BJ (cell line): Measurements from ENCODE around the gene USP6NL. TPM values are rescaled to one million over a fixed set of nuclear protein-coding genes. Genes with fewer than 3 reads are reported as not detected.

Experiments
- CTCF ChIA-PET: fragments of 350-600 bp; formaldehyde crosslinking; extraction: SDS; loops from one replicate; lab custom pipeline; 2021; ENCODE audit warnings: antibody characterized with exemption, inconsistent platforms; lab: Yijun Ruan, JAX
- POLR2A ChIA-PET: fragments of 300-600 bp; sonication (Branson Sonifier 250); formaldehyde crosslinking; extraction: SDS; loops from one replicate; lab custom pipeline; 2021; ENCODE audit warnings: antibody characterized with exemption; lab: Charles Lee
- DNase-seq: peaks from one replicate; pipeline ENCODE4 v3.0.0-alpha.2; 2011; ENCODE audit warnings: low read depth
- H3K27me3 ChIP-seq: 2 replicates; pipeline ENCODE4 v1.6.0; 2011; ENCODE audit warnings: low read length; ENCODE audit not compliant: control insufficient read depth, insufficient read depth
- H3K36me3 ChIP-seq: 2 replicates; pipeline ENCODE4 v1.5.1; 2011; ENCODE audit warnings: low read length; ENCODE audit not compliant: control insufficient read depth, insufficient read depth
- H3K4me3 ChIP-seq: 2 replicates; pipeline ENCODE4 v1.5.1; 2011; ENCODE audit warnings: low read depth, mild to moderate bottlenecking, control low read depth, low read length
- polyA plus RNA-seq: library from polyadenylated mRNA; depleted of rRNA; stranded (reverse); fragments of >200 nt; gene quantifications from 2 replicates; pipeline ENCODE4 v1.2.3, GENCODE V29; 2011
- TF ChIP-seq, protein P1 (sequence below): IDR thresholded peaks from 2 replicates; pipeline ENCODE4 v1.5.1; 2011; ENCODE audit warnings: low read depth, mild to moderate bottlenecking, control low read depth, inconsistent platforms, low read length, moderate library complexity; ENCODE audit not compliant: insufficient read depth

USP6NL gene
- polyA plus RNA-seq, 1 experiment = 7.7 TPM

DNA sequence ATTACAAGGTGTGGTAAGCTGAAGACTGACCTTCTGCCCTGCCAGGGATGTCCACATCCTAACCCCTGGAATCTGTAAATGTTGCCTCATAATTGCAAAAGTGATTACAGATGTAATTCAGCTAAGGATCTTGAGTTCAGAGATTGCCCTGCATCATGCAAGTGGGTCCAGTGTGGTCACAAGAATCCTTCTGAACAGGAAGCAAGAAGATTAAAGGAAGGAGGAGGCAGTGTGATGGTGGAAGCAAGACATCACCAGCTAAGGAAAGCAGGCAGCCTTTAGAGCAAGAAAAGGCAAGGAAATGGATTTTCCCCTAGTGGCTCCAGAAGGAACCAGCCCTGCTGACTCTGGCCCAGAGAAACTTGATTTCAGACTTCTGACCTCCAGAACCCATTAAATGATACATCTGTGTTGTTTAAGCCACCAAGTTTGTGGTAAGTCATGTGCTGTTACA lies 78.1 kb downstream of the USP6NL start:
- DNase-seq = no peak
- TF ChIP-seq, protein P1, sequence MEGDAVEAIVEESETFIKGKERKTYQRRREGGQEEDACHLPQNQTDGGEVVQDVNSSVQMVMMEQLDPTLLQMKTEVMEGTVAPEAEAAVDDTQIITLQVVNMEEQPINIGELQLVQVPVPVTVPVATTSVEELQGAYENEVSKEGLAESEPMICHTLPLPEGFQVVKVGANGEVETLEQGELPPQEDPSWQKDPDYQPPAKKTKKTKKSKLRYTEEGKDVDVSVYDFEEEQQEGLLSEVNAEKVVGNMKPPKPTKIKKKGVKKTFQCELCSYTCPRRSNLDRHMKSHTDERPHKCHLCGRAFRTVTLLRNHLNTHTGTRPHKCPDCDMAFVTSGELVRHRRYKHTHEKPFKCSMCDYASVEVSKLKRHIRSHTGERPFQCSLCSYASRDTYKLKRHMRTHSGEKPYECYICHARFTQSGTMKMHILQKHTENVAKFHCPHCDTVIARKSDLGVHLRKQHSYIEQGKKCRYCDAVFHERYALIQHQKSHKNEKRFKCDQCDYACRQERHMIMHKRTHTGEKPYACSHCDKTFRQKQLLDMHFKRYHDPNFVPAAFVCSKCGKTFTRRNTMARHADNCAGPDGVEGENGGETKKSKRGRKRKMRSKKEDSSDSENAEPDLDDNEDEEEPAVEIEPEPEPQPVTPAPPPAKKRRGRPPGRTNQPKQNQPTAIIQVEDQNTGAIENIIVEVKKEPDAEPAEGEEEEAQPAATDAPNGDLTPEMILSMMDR = peak; percentile 43
- Histone ChIP-seq H3K27me3 (no peaks in the 10 kb centered on the region), H3K36me3 (no peaks in the 10 kb centered on the region), H3K4me3 (no peak overlapping the region)
- CTCF ChIA-PET = interaction anchor here (0.8 to 1.5 kb wide), 3 partner anchors 15 to 60 kb away, joined by 3 to 8 read pairs (median 3); no protein-coding TSS in a partner anchor
- POLR2A ChIA-PET = no interaction called here

DNA sequence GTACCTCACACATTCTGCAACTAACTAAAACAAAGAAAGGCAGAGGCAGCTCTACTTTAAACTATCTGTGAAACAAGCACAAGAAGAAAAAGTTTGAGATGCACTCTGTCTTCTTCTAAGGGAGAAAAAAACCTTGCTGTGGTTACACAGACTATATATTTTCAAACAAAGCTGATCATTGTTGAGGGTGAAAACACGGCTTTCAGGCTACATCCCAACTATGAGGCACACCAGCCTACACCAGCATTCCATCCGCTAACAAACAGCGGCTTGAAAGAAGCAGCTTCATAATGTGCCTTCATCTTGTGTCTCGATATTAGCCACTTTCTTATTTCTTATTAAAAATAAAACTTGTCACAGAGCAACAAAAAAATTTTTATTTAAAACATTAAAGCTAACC lies 79.1 kb downstream of the USP6NL start:
- CTCF ChIA-PET = interaction anchor here (0.9 to 1.5 kb wide), 3 partner anchors 14 to 225 kb away, joined by 3 to 8 read pairs (median 5); no protein-coding TSS in a partner anchor
- TF ChIP-seq, protein P1 = no peak
- POLR2A ChIA-PET = no interaction called here
- Histone ChIP-seq H3K4me3 (no peak overlapping the region), H3K36me3 (no peaks in the 10 kb centered on the region), H3K27me3 (no peaks in the 10 kb centered on the region)
- no peak for DNase-seq

DNA sequence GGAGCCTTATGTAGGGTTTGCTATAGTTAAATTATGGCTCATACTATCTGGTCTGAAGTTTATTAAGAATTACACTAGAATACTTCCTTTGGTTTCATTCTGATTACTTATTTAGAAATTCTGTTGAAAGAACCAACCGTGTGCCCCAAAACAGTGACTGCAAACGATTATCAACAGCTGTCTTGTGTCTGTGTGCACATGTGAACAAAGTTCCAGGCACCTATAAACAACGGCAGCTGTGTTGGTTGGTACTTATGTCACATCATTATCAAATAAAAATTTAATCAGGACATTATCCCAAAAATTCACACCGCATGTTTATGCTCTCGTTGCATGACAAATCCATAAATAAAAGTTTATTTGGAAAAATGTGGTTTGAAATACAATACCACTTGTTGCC lies 80.6 kb downstream of the USP6NL start:
- ChIA-PET CTCF (interaction anchor here (0.7 to 2.0 kb wide), 2 partner anchors 16 to 109 kb away, joined by 3 to 7 read pairs; no protein-coding TSS in a partner anchor), POLR2A (no interaction called here)
- H3K27me3 ChIP-seq = no peaks in the 10 kb centered on the region
- TF ChIP-seq, protein P1 = no peak
- no peak for DNase-seq
- H3K4me3 ChIP-seq = no peak overlapping the region
- no peaks in the 10 kb centered on the region for H3K36me3 ChIP-seq

DNA sequence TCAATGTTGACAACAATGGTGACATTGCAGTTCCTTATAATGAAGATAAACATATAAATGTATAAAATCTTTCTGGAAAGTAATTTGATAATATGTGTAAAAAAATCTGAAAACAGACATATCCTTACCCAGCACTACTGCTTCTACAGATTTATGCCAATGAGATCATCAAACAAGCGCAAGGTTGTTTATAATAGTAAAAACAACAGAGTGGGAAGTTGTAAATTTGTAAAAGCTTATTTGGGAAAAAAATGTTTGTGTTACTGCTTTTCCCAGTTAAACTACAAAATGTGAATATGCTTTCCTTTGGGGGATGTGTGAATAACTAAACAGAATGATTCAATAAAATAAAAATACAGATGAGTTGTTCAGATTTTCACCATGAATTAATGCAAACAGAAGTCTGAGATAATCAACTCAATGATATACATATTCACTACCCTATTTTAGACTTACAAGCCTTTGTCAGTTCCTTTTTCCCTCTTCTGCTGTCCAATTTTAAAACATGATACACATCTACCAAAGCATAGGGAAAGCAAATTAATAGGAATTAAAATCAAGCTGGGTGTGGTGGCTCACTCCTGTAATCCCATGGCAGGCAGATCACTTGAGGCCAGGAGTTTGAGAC lies 82.1 kb downstream of the USP6NL start:
- H3K27me3 ChIP-seq = no peaks in the 10 kb centered on the region
- TF ChIP-seq, protein P1 = no peak
- H3K4me3 ChIP-seq = no peak overlapping the region
- ChIA-PET POLR2A (no interaction called here), CTCF (interaction anchor here (2.0 kb wide), 1 partner anchor 14 kb away, joined by 7 read pairs; no protein-coding TSS in a partner anchor)
- no peaks in the 10 kb centered on the region for H3K36me3 ChIP-seq
- DNase-seq = no peak

DNA sequence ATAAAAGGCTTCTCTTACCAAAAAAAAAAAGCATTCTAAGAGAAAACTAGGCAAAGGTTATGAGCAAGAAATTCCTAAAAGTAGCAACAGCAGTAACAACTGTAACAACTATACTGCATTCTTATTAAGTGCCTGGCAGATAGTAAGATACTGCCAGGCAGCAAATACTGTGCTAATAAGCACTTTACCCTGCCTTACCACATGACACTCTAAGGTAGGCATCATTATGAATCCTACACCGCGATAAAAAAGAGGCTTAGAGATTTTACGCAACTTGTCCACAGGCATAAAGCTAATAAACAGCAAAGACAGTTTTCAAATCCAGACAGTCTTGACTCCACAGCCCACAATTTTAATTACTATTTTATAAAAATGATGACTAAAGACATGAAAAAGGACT lies 83.2 kb downstream of the USP6NL start:
- H3K27me3 ChIP-seq = no peaks in the 10 kb centered on the region
- POLR2A ChIA-PET = no interaction called here
- no peak for DNase-seq
- H3K36me3 ChIP-seq = no peaks in the 10 kb centered on the region
- H3K4me3 ChIP-seq = no peak overlapping the region
- TF ChIP-seq, protein P1 = no peak
- CTCF ChIA-PET = no interaction called here
